HG02884 (cell line): ENCODE results near the gene RPA3.
"Not testable (repeated sequence)": the region's sequence is repeated elsewhere in the genome, so short reads cannot be mapped to it uniquely, and the experiment has no call there.

Source experiments
- ATAC-seq: cut with Tn5 transposase; IDR thresholded peaks from one replicate; pipeline ENCODE4 v1.9.1; 2021; ENCODE audit warnings: mild to moderate bottlenecking, moderate library complexity; ENCODE audit not compliant: unreplicated experiment

Gene RPA3

DNA sequence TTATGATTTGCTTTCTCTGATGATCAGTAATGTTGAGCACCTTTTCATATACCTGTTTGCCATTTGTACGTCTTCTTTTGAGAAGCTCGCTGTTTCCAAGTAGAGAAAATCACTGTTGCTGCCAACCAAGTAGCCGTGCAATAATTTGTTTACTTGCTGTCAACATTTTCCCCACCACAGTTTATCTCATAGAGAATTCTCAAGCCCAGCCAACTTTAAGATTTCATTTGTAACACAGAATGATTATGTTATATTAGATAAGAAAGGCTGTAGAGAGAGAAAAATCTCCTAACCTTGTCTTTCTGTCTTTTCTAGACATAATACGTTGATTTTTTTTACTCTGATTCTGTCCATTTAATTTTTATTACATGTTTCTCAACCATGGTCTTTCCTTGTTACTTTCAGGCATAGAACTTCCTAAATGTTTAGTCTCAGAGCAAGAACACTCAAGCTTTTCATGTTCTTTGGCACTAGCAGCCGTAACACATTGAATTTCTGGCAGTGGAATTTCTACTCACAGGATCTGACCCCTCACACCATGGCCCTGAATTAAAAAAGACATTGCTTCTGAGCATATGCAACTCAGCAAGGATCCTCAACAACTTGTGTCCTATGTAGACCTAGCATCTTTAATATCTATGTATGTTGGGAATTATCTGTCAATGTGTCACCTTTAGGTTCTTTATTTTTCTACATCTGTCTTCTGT lies 23.1 kb downstream of the RPA3 start:
- no peak for ATAC-seq

DNA sequence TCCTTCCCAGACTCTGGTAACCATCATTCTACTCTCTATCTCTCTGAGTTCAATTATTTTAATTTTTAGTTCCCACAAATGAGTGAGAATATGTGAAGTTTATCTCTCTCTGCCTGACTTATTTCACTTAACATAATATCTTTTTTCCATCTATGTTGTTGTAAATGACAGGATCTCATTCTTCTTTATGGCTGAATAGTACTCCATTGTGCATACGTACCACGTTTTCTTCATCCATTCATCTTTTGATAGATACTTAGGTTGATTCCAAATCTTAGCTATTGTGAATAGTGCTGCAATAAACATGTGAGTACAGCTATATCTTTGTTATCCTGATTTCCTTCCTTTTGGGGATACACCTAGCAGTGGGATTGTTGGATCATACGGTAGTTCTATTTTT lies 23.9 kb downstream of the RPA3 start:
- ATAC-seq: no peak

DNA sequence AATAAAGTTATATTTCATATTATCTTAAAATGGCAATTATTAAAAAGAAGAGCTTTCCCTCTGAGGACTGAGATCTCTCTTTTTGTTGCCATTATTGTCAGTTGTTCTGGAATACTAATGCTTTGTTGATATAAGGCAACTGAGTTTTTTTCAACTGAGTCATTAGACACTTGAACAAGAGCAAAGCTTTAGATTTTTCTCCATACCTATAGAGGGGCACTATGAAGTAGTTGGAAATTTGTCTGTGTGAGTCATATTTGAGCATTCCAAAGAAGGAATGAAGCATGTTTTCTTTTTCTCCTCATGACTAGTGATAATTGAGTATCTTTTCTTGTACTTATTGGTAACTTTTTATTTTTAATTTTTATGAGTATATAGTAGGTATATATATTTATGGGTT lies 24.5 kb downstream of the RPA3 start:
- no peak for ATAC-seq

DNA sequence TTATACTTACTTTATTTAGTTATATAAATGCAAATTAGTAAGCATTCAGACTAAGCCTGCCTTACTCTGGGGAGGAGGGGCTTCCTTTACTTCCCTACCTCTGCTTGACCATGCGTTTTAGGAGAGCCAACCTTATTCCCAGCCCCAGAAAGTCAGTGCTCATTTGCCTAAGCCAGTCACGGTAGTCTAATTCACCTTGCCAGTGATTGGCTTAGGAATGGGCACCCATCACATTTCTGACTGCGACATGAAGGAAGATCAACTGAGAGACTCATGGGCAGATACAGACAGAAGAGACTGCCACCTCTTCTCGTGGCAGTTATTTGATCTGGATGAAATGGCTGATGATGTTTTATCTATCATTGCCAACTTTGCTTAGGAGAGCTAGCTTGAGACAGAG lies 29.5 kb downstream of the RPA3 start:
- no peak for ATAC-seq

DNA sequence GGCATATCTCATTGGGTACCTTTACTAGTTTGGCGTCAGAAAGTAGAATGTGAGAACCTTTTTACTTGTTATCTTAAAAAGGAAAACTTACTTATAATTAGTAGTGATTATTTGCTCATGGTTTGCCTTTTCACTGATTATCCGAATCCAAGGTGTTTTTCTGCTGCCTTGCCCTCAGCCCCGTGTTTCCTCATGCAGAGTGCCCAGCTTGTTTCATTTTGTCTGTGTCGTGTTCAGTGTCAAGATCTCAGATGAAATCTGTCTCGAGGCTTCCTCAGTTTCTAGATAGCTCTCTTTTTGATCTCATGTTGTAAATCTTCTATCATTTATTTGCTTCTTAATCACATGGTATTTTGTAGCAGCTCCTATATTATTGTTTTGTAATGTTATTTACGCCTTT lies 30.1 kb downstream of the RPA3 start:
- no peak for ATAC-seq

DNA sequence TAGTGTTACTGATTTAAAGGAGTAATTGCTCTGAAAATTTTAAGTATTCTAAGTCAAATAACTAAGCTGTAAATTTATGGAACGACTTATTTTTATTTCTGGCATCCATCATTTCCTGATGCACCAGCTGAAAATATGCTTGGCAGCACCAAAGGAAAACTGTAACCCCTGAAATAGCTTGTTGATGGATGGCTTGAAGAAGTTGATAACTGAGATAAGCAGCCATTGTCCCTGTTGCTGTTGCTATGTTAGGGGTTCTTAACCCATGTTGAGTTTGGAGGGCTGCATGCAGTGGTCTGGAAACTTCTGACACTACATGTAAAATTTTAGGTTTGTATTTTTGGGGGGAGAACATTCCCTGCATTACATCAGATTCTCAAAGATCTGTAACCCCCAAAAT lies 30.6 kb downstream of the RPA3 start:
- ATAC-seq: no peak

DNA sequence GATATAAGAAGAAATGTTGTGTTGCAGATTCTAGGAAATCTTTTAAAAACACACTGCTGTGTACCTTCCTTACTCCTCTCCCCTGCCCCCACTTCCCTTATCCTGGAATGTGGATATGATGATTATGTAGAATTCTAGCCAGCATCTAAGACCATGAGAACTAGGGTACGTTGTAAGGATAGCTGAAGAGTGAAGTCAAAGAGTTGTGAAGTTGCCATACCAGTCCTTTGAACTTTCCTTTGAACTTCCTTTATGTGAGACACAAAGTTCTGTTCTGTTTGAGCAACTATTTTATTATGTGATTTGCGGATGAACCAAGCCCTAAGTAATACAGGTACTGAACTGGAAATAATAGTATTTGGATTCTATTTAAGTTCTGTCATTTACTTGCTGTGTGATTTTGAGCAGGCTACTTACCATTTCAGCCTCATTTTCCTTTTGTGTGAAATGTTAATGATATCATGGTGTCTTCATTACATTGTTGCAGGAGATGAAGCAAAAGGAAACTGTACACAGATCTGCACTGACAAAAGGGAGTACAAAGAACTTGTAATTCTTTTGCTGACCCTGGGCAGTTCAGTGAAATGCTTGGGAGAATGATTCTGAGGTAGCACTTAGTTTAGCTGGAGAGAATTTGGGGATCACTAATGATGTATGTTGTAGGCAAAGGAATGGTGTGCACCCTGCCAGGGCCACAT lies 31.4 kb downstream of the RPA3 start:
- no peak for ATAC-seq

DNA sequence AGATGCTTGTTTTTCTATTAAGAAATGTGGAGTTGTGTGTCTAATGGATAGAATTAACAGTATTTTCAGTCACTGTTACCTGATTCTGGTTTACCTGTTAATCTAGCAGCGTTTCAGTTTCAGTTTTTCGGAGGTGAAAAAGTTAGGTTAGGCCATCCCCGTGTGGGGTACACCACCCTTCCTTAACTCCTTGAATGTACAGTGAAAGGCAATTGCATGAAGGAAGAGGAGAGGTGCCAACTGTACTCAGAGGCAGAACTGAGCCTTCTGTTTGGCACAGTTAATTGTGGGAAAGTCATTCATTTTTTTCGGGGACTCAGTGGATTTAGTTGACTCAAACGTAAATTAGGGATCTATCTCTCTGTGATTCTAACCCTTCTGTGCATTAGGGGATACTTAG lies 35.5 kb downstream of the RPA3 start:
- ATAC-seq: no peak

DNA sequence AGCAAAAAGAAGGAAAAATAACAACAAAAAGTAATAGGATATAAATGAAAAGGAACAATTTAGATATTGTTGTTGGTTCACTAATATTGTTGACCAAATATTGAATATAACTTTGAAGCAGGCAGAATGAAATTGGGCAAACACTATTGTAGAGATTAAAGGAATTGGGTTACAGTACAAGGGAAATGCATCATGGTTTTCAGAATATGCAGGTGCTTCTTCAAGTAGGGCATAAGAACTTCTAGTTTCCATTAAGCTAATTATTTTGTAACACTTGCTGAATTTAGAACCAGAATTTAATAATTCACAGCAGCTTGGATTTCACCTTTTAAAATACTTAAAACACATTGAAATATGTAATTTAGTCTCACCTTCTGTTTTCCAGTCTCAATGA lies 36.5 kb downstream of the RPA3 start:
- no peak for ATAC-seq

DNA sequence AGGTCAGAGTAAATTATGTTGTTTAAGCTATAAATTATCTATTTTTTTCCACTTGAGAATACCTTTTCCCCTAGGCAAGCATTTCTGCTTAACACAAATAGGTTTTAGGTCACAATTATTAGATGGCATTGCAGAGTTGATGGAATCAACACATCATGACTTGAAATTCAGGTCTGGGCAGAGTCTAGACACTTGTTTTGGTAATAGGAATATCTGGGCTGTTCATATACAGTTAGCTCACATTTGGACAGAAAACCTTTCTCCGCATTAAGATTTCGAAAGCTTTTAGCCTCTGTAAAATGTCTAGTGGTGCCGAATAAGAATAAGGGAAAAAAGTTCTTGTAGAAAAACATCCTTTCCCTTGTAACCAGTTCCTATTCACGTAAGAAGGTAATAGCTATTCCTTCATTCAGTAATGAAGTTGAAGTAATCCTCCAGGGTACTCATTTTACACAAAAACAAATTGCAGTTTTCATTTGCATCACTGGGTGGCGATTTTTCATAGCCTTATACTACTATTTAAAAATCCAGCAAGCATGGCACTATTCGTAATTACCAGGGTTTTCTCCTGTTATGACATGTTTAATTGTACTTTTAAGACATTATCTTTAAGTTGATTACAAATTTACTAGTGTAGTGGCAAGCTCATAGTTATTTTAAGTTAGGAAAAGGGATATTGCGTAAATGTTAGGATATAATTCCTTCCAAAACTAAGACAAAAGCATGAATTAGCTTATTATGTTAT lies 37.0 kb downstream of the RPA3 start:
- ATAC-seq: peak; percentile 78

DNA sequence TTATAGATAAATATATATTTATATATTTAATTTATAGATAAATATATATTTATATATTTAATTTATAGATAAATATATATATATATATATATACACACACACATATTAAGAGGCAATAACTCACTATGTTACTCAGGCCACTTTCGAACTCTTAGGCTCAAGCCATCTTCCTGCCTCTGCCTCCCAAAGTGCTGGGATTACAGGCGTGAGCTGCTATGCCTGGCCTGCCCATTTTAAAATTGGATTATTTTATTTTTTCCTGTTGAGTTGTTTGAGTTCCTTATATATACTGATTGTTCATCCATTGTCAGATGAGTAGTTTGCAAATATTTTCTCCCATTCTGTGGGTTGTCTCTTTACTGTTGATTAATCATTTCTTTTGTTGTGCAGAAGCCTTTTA lies 38.8 kb downstream of the RPA3 start:
- not testable (repeated sequence) for ATAC-seq

DNA sequence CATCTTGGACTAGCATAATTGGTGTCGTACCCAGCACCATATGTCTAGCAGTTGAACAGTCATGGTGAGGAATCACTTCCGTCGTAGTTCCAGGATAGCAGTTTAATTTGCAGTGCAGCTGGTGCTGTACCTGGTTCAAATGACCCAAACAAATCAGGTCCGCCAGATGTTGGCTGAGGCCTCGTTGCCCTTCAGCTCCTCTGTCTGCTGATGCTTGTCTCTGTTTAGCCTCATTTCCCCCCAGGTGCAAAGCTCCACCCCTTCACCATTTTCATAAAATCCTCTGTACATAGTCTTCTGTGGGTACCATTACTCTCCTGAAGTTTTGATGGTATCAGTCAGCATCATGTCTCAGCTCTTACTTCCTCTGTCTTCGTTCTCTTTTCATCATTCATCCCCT lies 42.7 kb downstream of the RPA3 start:
- no peak for ATAC-seq

DNA sequence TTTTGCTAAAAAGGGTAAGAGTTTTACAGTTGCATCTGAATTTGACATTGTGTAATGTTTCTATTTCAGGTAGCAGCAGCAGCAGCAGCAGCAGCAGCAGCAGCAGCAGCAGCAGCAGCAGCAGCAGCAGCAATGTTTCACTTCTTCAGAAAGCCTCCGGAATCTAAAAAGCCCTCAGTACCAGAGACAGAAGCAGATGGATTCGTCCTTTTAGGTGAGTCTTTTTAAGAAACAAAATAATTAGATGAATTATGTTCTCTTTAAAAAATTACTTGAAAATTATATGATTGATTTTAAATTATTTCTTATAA lies 45.2 kb downstream of the RPA3 start:
- no peak for ATAC-seq

DNA sequence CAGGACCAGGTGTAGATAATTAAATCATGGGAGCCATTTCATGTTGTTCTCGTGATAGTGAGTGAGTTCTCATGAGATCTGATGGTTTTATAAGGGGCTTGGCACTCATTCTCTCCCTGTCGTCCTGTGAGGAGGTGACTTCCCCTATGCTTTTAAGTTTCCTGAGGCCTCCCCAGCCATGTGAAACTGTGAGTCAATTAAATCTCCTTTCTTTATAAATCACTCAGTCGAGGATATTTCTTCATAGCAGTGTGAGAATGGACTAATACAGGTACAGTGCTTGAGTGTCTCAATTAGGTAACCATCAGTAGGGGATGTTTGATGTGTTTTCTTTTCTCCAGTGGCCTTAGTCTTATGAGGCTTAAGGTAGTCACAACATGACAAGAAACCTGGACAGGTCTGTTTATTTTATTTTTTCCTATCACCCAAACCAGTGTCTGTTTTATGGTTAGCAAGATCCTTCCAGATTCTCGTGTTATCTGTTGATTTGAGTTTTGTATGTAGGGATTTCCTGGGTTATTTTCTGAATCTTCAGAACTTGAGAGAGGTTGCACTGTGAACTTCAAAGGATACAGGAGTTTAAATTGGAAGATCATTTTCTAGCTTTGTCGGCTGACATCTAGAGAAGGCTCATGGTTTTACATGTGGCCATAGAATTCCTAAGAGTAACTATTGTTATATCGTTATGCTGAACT lies 45.7 kb downstream of the RPA3 start:
- ATAC-seq: no peak

DNA sequence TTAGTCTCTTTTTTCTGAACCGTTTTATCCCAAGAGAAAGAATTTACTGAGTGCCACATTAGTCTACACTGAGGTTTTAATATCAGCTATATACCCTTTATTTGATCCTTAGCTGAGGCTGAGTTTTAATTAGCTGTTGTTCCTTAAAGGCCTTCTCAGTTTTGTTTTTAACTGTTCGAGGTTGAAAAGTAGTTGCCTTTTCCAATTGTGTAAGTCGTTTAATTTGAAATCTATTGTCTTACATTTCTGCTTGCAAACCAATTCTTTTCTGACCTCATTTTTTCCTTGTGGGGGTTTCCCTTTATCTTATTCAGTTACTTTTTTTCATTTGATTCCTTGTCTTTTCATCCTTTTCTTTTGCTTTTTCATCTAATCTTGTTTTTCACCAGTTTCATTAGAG lies 47.0 kb downstream of the RPA3 start:
- ATAC-seq: no peak

DNA sequence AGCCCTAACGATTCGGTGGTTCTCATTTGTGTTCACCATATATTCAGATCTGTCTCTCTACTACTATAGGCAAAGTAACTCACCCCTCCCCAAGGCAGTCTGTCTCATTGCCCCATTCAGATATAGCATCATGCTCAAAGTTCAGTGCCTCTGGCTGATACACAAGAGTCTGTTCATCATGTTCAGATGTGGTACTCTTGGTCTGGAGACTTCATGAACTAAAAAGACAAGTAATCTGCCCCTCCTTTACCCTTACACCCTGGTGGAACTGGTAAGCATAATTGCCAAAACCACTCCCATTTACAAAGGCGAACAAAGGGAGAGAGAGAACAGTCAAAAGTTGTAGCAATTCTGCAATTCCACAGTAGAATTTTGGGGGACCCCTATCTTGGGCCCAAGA lies 47.9 kb downstream of the RPA3 start:
- ATAC-seq: no peak

DNA sequence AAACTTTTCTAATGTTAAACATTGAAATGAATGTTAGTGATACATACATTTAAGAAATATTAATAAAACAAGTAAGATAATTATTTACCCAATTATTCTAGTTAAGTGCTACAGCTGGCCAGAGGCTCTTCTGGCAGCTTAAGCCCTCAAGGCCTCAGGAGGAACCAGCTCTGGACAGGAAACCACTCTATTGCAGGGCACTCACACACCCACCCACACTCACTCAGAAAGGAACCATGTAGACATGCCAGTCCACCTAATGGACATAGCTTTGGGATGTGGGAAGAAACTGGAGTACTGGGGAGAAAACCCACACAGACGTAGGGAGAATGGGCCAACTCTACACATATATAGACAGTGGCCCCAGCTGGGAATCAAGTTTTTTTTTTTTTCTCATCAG lies 49.7 kb downstream of the RPA3 start:
- ATAC-seq: no peak

DNA sequence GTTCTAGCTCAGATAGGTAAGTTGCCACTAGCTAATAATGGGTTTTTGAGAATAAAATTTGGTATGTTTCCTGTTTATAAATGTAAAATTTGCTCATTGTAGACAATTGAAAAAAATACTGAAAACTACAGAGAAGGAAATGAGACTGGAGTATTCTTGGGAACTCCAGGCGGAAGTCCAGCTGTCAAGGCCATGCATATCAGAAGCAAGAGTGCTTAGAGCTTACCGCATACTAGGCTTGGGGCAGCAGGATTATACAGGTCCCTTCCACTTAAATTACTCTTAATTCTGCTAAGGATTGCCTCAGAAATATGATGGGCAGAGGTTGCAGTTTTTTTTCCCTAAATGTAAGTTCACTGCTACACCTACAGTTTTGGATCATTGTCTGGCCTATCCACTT lies 51.2 kb downstream of the RPA3 start:
- no peak for ATAC-seq

DNA sequence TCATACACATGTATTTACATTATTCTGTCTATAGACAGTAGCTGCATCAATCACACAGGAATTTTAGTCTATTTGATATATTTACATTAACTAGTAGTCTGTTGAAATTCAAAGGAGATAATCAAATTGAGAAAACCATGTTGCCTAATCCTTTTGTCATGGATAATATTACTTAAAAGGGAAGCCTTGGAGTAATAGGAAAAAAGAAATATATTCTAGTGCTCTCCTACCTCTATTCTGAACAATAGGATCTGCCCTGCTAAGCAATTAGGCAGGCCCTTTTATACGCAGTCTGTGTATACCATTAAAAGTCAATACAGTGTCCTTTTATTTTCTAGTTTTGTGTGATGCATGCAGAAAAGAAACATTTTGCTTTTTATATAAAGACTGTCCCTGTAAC lies 53.4 kb downstream of the RPA3 start:
- no peak for ATAC-seq

DNA sequence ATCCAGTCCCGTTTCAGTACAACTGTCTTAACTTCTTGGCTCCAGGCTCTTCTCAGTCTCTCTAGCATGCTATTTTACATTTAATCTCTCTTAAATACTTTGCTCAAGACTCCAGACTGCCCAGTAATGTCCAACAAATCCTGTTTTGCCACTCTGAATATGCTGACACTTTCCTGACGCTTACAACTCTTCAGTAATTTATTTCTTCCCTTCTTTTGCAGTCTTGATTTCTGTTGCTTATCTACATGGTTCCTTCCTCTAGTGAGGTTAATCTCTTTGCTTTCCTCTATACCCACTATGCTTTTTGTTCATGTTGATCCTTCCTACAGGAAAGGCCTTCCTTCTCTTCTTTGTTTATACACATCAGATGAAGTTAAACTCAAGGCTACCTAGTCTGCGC lies 54.1 kb downstream of the RPA3 start:
- no peak for ATAC-seq

DNA sequence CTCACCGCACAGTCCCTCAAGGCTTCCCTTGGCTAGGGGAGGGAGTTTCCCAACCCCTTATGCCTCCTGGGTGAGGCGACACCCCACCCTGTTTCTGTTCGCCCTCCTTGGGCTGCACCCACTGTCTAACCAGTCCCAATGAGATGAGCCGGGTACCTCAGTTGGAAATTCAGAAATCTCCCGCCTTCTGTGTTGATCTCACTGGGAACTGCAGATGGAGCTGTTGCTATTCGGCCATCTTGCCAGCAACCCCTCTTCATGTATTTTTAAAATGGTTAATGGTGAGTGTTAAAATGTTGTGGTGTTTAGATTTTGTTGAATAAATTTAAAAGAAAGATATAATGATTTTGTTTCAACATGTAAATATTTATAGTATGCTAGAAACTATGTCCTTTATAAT lies 55.9 kb downstream of the RPA3 start:
- ATAC-seq: no peak

DNA sequence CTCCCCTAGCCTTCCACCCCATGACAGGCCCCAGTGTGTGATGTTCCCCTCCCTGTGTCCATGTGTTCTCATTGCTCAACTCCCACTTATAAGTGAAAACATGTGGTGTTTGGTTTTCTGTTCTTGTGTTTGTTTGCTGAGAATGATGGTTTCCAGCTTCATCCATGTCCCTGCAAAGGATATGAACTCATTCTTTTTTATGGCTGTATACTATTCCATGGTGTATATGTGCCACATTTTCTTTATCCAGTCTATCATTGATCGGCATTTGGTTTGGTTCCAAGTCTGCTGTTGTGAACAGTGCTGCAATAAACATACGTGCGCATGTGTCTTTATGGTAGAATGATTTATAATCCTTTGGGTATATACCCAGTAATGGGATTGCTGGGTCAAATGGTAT lies 61.9 kb downstream of the RPA3 start:
- not testable (repeated sequence) for ATAC-seq
